SIG-M5 (cell line): ENCODE results near the gene OPN1MW.
"Not testable (repeated sequence)": the region's sequence is repeated elsewhere in the genome, so short reads cannot be mapped to it uniquely, and the experiment has no call there.

ENCODE experiments used
- DNase-seq: peaks from one replicate; lab custom pipeline; 2025; lab: John Stamatoyannopoulos, UW

The OPN1MW gene

DNA sequence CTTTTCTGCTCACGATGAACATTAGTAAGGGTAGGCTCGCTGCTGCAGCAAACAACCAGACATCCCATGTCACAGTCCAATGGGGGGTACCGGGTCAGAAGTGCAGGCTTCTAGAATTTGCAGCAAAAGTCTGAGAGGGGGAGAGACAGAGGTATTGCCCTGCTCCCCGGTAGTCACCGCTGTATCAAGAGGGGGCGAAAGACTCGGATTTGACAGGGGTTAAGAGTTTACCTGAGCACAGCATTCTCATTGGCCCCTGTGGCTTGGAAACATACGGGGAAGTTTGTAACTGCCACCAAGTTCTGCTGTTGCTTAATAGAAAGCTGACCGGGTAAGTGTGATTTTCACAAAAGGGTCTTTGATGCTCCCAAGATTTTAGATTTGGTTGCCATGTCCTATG, 28.7 kb downstream of the OPN1MW start:
- DNase-seq, result not testable (repeated sequence)

DNA sequence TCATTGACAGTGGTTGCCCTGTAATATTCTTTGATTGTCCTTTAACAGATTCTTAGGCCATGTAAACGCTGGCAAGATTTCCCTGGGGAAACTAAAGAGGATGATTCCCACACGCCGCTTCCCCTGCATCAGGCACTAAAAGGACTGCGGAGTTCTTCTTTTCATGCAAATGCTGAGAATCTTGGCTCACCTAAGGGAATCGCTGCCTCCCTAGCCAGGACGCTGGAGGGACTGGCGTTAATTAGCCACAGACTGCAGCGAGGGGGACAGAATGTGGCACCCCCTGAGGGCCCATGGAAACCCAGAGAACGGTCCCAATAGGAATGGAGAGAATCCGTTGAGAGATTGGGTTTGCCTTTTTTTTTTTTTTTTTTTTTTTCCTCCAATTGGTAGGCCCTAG, 29.1 kb downstream of the OPN1MW start:
- not testable (repeated sequence) for DNase-seq

DNA sequence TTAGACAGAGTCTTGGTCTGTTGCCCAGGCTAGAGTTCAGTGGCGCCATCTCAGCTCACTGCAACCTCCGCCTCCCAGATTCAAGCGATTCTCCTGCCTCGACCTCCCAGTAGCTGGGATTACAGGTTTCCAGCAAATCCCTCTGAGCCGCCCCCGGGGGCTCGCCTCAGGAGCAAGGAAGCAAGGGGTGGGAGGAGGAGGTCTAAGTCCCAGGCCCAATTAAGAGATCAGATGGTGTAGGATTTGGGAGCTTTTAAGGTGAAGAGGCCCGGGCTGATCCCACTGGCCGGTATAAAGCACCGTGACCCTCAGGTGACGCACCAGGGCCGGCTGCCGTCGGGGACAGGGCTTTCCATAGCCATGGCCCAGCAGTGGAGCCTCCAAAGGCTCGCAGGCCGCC, 37.1 kb downstream of the OPN1MW start, which contains the start of gene OPN1MW2:
OPN1MW2 (plus strand) TSS at position 301 of the 400 bp plus-strand sequence; CDS start at position 361, 60 bp downstream.
- not testable (repeated sequence) for DNase-seq

DNA sequence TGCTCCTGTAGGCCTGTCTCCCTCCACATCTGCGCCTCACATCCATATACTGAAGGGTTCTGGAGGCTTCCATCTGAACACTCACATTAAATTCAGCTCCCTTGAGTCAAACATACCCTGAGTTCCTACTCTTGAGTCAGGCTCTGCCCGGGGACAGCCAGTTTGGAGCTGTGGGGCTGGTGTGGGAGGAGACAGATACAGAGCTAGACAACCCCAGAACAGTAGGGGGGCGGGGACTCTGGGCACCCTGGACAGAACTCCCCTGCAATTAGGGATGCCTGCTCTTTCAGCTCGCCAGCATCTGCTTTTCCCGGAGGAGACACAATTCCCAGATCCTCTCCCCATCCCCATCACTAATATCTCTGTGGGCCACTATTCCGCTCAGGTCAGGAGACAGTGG, 42.9 kb downstream of the OPN1MW start:
- DNase-seq, result not testable (repeated sequence)

DNA sequence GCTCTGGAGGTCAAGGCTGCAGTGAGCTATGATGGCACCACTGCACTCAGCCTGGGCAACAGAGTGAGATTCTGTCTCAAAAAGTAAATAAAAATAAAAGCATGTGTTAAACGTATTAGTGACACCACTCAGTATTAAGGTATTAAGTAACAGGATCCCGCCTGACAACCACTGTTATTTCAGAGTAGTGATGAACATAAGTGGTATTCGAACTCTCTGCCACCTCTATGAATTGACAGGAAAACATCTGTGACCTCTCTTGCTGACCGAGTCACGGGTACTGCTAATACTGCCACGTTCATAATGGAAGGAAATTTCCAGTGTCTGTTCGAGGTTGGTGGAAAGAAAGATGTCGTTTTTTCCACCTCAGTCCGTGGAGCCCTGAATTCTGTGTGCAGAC, 44.3 kb downstream of the OPN1MW start:
- DNase-seq, result not testable (repeated sequence)

- DNase-seq, result not testable (repeated sequence)
Observed at GRCh38 chrX:154231443-154231842, 49.0 kb downstream of the OPN1MW start.

GRCh38 chrX:154233620-154234019, 51.2 kb downstream of the OPN1MW start:
- DNase-seq, result not testable (repeated sequence)

- not testable (repeated sequence) for DNase-seq
Observed at GRCh38 chrX:154238939-154239559, 56.7 kb downstream of the OPN1MW start.

DNA sequence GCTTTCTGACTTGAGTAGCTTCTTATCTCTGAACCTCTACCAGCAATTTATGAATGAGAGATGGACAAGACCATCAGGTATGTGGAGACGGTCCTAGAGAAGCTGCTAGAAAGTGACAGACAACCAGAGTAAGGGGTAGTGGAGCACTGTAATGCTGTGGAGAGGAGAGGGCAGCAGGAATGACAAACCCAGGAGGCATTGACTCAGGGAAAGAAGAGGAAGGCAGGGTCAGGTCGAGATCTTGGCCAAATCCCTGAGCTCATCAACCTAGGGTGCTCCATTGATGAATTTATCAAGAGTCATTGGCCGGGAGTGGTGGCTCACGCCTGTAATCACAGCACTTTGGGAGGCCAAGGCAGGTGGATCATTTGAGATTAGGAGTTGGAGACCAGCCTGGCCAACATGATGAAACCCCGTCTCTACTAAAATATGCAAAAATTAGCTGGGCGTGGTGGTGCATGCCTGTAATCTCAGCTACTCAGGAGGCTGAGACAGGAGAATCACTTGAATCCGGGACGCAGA, 57.6 kb downstream of the OPN1MW start:
- DNase-seq, result not testable (repeated sequence)
